GM12878 (cell line): ENCODE measurements around the gene ZNF385C. TPM values are rescaled to one million over a fixed set of nuclear protein-coding genes. Genes with fewer than 3 reads are reported as not detected.

ENCODE experiments used
- ATAC-seq: fragments of 200-7000 bp; cut with Tn5 transposase; 3 replicates; pipeline ENCODE4 v1.9.1; 2020; ENCODE audit warnings: mild to moderate bottlenecking, moderate library complexity
- BruUV-seq: library from RNA; stranded (reverse); fragments of 400-500 nt; replicated peaks from 2 replicates; lab custom pipeline; 2021; lab: Mats Ljungman, UMichigan
- CTCF ChIA-PET: fragments of 300-600 bp; sonication (Branson Sonifier 250); formaldehyde crosslinking; extraction: SDS; loops from one replicate; lab custom pipeline; 2021; ENCODE audit warnings: inconsistent platforms; lab: Yijun Ruan, JAX
- POLR2A ChIA-PET: fragments of 350-600 bp; formaldehyde crosslinking; extraction: SDS; loops from one replicate; lab custom pipeline; 2021; ENCODE audit warnings: inconsistent platforms; lab: Charles Lee
- RAD21 ChIA-PET: fragments of 300-600 bp; sonication (Branson Sonifier 250); formaldehyde crosslinking; loops from one replicate; lab custom pipeline; 2023; ENCODE audit warnings: antibody characterized with exemption; ENCODE audit not compliant: unreplicated experiment; lab: Charles Lee
- SMC1A ChIA-PET: fragments of 300-600 bp; sonication (Branson Sonifier 250); formaldehyde crosslinking; loops from one replicate; lab custom pipeline; 2023; ENCODE audit not compliant: unreplicated experiment, uncharacterized antibody; lab: Charles Lee
- DNase-seq: peaks from one replicate; pipeline ENCODE4 v3.0.0-alpha.2; 2011; ENCODE audit warnings: low read depth, low spot score
- FAIRE-seq: peaks from 3 replicates; lab custom pipeline; 2011; peaks lifted over from hg19 to GRCh38; lab: Jason Lieb, UNC
- H2AFZ ChIP-seq: 2 replicates; pipeline ENCODE4 v1.6.0; 2011; ENCODE audit warnings: low read depth, low read length, control low read depth; ENCODE audit not compliant: control insufficient read depth
- H3K27ac ChIP-seq: 2 replicates; pipeline ENCODE4 v1.5.1; 2011; ENCODE audit warnings: control low read depth; ENCODE audit not compliant: control insufficient read depth, insufficient read depth
- H3K27me3 ChIP-seq, 2 experiments: replicated peaks in 1 of 2; 2 replicates each; pipeline versions ENCODE4 v1.6.0 to v1.6.1; 2011; ENCODE audit warnings: low read length in 1 of 2; ENCODE audit not compliant: control insufficient read depth in 2 of 2, insufficient read depth in 2 of 2
- H3K36me3 ChIP-seq, 2 experiments: 2 replicates each; pipeline ENCODE4 v1.5.1; 2011; ENCODE audit warnings: low read length in 1 of 2; ENCODE audit not compliant: control insufficient read depth in 2 of 2, insufficient read depth in 2 of 2
- H3K4me1 ChIP-seq: 2 replicates; pipeline ENCODE4 v1.6.1; 2011; ENCODE audit warnings: mild to moderate bottlenecking, low read length, moderate library complexity, mixed read lengths; ENCODE audit not compliant: control insufficient read depth, insufficient read depth
- H3K4me2 ChIP-seq: 2 replicates; pipeline ENCODE4 v1.6.0; 2011; ENCODE audit warnings: control low read depth; ENCODE audit not compliant: control insufficient read depth, insufficient read depth
- H3K4me3 ChIP-seq: fragments of 200-600 bp; sonication (generic); 2 replicates; pipeline ENCODE4 v1.5.1; 2016
- H3K79me2 ChIP-seq: 2 replicates; pipeline ENCODE4 v1.6.0; 2011; ENCODE audit warnings: low read length; ENCODE audit not compliant: control insufficient read depth, insufficient read depth
- H3K9ac ChIP-seq: 2 replicates; pipeline ENCODE4 v1.8.0; 2011; ENCODE audit warnings: low read length, control low read depth, mixed read lengths; ENCODE audit not compliant: control insufficient read depth, insufficient read depth
- H3K9me3 ChIP-seq: replicated peaks from 3 replicates; pipeline ENCODE4 v1.5.1; 2011; ENCODE audit warnings: mild to moderate bottlenecking, low read length; ENCODE audit not compliant: control insufficient read depth, insufficient read depth
- H4K20me1 ChIP-seq: 2 replicates; pipeline ENCODE4 v1.6.0; 2011; ENCODE audit not compliant: control insufficient read depth, insufficient read depth
- BMI1 ChIP-seq: fragments of 450-650 bp; IDR thresholded peaks from 2 replicates; pipeline ENCODE4 v1.6.1; 2016; ENCODE audit warnings: mild to moderate bottlenecking, moderate library complexity, borderline replicate concordance
- CHD2 ChIP-seq: IDR thresholded peaks from 2 replicates; pipeline ENCODE4 v1.6.1; 2011; ENCODE audit warnings: low read depth, low read length, improper control_type of control experiment, borderline replicate concordance
- CTCF ChIP-seq, 3 experiments: IDR thresholded peaks in 2 of 3; conservative IDR thresholded peaks in 1 of 3; 2 replicates each; pipeline ENCODE4 v1.5.1; 2011; ENCODE audit warnings: low read depth in 3 of 3, low read length in 3 of 3, mild to moderate bottlenecking in 3 of 3, control low read depth in 2 of 3, moderate library complexity in 2 of 3, inconsistent platforms in 1 of 3, mixed read lengths in 1 of 3; ENCODE audit not compliant: control insufficient read depth in 2 of 3, insufficient read depth in 1 of 3; ENCODE audit errors: extremely low read depth in 1 of 3
- STAT1 ChIP-seq: fragments of 450-650 bp; conservative IDR thresholded peaks from 2 replicates; pipeline ENCODE4 v1.6.1; 2014; ENCODE audit warnings: antibody characterized with exemption, mild to moderate bottlenecking
- WGBS: methylation state at CpG from one replicate; pipeline ENCODE4 v1.1.6; 2016; ENCODE audit warnings: low lambda C conversion rate; ENCODE audit not compliant: insufficient replicate concordance, insufficient coverage; ENCODE audit errors: missing lambda C conversion rate; 5-methylcytosine and 5-hydroxymethylcytosine counted together
- in situ Hi-C: fragments of 300-500 bp; cut with MboI; formaldehyde crosslinking; loops from 9 replicates; pipeline ENCODE4 v1.14.3; 2018; ENCODE audit warnings: mixed read lengths
- intact Hi-C: fragments of 100-400 bp; cut with micrococcal nuclease; formaldehyde crosslinking; loops from one replicate; pipeline ENCODE4 v1.14.2; 2022; ENCODE audit not compliant: unreplicated experiment
- polyA plus RNA-seq, 11 experiments: library from polyadenylated mRNA; depleted of rRNA in 4 of 11; unstranded in 6 of 11; stranded (reverse) in 5 of 11; fragments of >200 nt; fragmentation: Nextera tagmentation in 4 of 11; fragmentation: Illumina TruSeq in 1 of 11; extraction: Ambion mirVana in 4 of 11; extraction: Trizol in 1 of 11; gene quantifications; 1 replicate in 1 of 11; 2 replicates in 10 of 11; pipeline versions ENCODE4 v1.2.1 to v1.2.3, GENCODE V29; 2011 to 2016; ENCODE audit warnings: inconsistent platforms in 2 of 11, missing spikeins in 2 of 11, low read depth in 1 of 11
- total RNA-seq, 4 experiments: library from RNA; depleted of rRNA in 3 of 4; stranded (reverse); fragments of >200 nt in 3 of 4; fragmentation: Illumina TruSeq in 1 of 4; extraction: Trizol in 1 of 4; gene quantifications; 2 replicates each; pipeline versions ENCODE4 v1.2.1 to v1.2.3, GENCODE V29; 2013 to 2021

Gene ZNF385C
- total and polyA plus RNA-seq, 10 of the 15 experiments (the other 5 are each of a cell fraction or from before 2014, with no cell fraction given), result 0.06 to 0.20 (median 0.07) TPM; not detected in 5

DNA sequence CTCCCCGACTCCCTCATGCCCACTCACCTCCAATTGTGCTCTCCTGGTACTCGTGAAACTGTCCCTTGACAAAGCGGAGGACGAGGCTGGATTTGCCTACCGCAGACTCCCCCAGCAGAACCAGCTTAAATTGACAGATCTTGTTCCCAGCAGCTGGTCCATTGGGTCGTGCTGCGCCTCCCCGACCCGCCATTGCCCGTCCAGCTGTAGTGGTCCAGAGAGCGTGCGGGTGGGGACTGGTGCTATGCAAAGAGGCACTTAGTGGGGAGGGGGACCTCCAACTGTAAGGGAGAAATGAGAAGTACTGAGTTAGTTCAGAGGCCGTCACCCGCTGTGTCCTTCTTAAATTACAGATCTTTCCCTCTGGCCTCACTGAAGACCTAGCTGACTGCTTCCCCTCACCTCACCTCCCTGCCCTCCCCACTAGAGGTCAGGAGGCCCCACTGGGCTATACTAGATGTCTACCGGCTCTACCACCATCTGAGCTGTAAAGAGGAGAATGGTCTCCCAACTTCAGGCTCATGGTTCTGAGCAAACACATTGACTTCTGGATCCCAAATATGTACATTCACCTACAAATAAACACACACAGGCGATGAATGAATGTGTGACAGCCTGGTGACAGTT, 32.1 kb upstream of the ZNF385C start:
- no peak for FAIRE-seq
- WGBS, result 100% methylated on average over 16 of the region's 16 CpGs
- H4K20me1 ChIP-seq, result peaks cover 15% of the 10 kb centered on the region; the same call in 1 of the 2 replicates
- no peak overlapping the region for H3K4me2 ChIP-seq
- no peak for DNase-seq
- no peak overlapping the region for H2AFZ ChIP-seq
- peaks cover 22% of the 10 kb centered on the region for H3K79me2 ChIP-seq
- peaks cover 27 to 44% of the 10 kb centered on the region in 2 experiments for H3K36me3 ChIP-seq
- ChIA-PET RAD21 (interaction anchor here (0.6 kb wide), 1 partner anchor 30 kb away, joined by 3 read pairs; no protein-coding TSS in a partner anchor), CTCF (interaction anchor here (0.6 to 4.3 kb wide), 5 partner anchors 51 to 276 kb away, joined by 3 to 31 read pairs (median 3); partner anchors contain the start of genes HCRT and KCNH4), SMC1A (interaction anchor here (0.8 to 1.8 kb wide), 4 partner anchors 10 to 80 kb away, joined by 3 to 7 read pairs (median 5); partner anchors contain the start of gene KAT2A), POLR2A (interaction anchor here (1.3 to 1.9 kb wide), 2 partner anchors 24 to 51 kb away, joined by 3 to 5 read pairs; no protein-coding TSS in a partner anchor)
- no peaks in the 10 kb centered on the region for H3K9me3 ChIP-seq
- in situ Hi-C loops, result no loop called here
- intact Hi-C loops, result no loop called here
- peak in 1 of 3 experiments; percentile 20; a peak in 1 of 6 replicates for TF ChIP-seq CTCF (IDR thresholded peaks at IDR 0.05 in 2 of 3, conservative IDR thresholded peaks at IDR 0.05 in 1 of 3; ENCODE audit: control insufficient read depth in 2 of 3, extremely low read depth in 1 of 3, insufficient read depth in 1 of 3, low read depth in 3 of 3, low read length in 3 of 3)
- TF ChIP-seq BMI1, result no peak
- no peak for TF ChIP-seq CHD2
- no peak for TF ChIP-seq STAT1
- H3K9ac ChIP-seq, result no peak overlapping the region
- H3K27me3 ChIP-seq, result no peaks in the 10 kb centered on the region
- no TSS peak for BruUV-seq
- no peak overlapping the region for H3K27ac ChIP-seq
- no peak overlapping the region for H3K4me3 ChIP-seq
- H3K4me1 ChIP-seq, result peaks cover 22% of the 10 kb centered on the region
- ATAC-seq, result no peak
